ENCODE results near the gene EML6.

Gene EML6

DNA sequence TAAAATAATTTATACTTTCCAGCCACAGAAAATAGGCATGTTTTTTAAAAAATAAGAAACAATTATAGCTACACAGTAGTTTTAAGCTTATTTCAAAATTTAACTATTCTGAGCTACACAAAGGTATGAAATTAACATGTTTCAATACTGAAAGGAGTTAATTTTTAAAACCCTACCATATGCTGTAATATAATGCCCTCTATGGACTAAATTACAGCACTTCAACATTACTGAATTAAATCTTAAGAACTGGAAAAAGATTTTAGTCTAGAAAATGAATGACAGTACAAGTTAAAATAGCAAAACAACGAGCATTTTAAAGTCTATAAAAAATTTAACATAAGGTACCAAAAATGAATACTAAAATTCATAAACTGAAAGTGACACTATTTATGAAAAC is 290.5 kb downstream of the EML6 start:
- Histone ChIP-seq H3K9ac (ENCODE audit: insufficient read length) (peak overlapping the region; percentile 19), H3K9me3 (ENCODE audit: low read depth, low read length) (no peaks in the 10 kb centered on the region; the same call in 1 of the 2 replicates), H3K36me3 (ENCODE audit: insufficient read depth, low read length) (peaks cover 18% of the 10 kb centered on the region), H3K4me3 (peak overlapping the region; percentile 19), H3K27ac (peak overlapping the region; percentile 63)
- no peak for TF ChIP-seq EZH2 (IDR thresholded peaks at IDR 0.05)
- TF ChIP-seq POLR2AphosphoS5 (IDR thresholded peaks at IDR 0.05; ENCODE audit: borderline replicate concordance, low read depth, low read length): no peak
- no peak for TF ChIP-seq FOXP2 (optimal IDR thresholded peaks at IDR 0.05; ENCODE audit: control extremely low read depth, extremely low read length, insufficient read depth)
- DNase-seq (ENCODE audit: low read depth, low spot score): no peak

GRCh38 chr2:55014962-55015939 is 291.8 kb downstream of the EML6 start:
- Histone ChIP-seq H3K4me3 (no peak overlapping the region), H3K36me3 (ENCODE audit: insufficient read depth, low read length) (peaks cover 25% of the 10 kb centered on the region), H3K27ac (peak overlapping the region; percentile 20; the same call in 1 of the 2 replicates), H3K9ac (ENCODE audit: insufficient read length) (no peak overlapping the region), H3K9me3 (ENCODE audit: low read depth, low read length) (no peaks in the 10 kb centered on the region; the same call in 1 of the 2 replicates)
- DNase-seq (ENCODE audit: low read depth, low spot score): no peak
- TF ChIP-seq EZH2 (IDR thresholded peaks at IDR 0.05) (no peak), POLR2AphosphoS5 (IDR thresholded peaks at IDR 0.05; ENCODE audit: borderline replicate concordance, low read depth, low read length) (no peak), FOXP2 (optimal IDR thresholded peaks at IDR 0.05; ENCODE audit: control extremely low read depth, extremely low read length, insufficient read depth) (no peak)

DNA sequence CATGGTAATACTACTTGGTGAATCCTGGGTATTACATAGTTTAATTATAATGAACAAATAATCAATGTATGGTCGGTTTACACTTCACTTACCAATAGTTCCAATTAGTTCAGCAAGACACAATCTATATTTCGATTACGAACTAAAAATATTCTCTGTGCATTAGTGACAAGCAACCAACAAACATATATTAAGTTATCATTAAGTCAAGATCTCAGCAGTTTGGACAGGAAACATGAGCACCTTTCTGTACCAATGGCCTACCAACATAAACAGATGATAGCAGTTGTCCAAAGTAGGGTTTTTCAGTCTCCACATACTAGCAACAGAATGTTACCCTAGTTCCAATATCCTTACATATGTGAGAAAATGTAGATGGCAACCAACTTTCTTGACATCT is 294.0 kb downstream of the EML6 start:
- no peak overlapping the region for H3K27ac ChIP-seq
- DNase-seq (ENCODE audit: low read depth, low spot score): no peak
- no peaks in the 10 kb centered on the region; the same call in 1 of the 2 replicates for H3K9me3 ChIP-seq (ENCODE audit: low read depth, low read length)
- H3K4me3 ChIP-seq: no peak overlapping the region
- H3K36me3 ChIP-seq (ENCODE audit: insufficient read depth, low read length): peaks cover 41% of the 10 kb centered on the region
- H3K9ac ChIP-seq (ENCODE audit: insufficient read length): no peak overlapping the region
- TF ChIP-seq EZH2 (IDR thresholded peaks at IDR 0.05) (no peak), FOXP2 (optimal IDR thresholded peaks at IDR 0.05; ENCODE audit: control extremely low read depth, extremely low read length, insufficient read depth) (no peak), POLR2AphosphoS5 (IDR thresholded peaks at IDR 0.05; ENCODE audit: borderline replicate concordance, low read depth, low read length) (no peak)

DNA sequence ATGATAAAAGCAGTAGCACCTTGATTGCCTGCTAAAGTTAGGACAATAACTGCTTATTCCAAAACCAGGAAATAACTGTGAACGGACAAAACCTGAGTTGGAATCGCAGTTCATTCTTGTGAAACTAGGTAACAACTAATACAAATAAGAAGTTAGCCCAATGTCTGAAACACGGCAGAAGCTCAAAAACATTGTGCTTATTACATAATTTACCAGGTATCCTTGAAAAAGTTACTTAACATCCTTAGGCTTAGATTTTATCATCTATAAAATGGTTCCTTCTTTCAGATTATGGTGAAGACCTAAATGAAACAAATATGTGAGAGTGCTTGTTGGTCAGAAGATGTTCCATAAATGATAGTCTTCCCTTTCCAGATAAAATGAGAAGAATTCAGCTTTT is 294.4 kb downstream of the EML6 start:
- Histone ChIP-seq H3K27ac (no peak overlapping the region), H3K9ac (ENCODE audit: insufficient read length) (no peak overlapping the region), H3K36me3 (ENCODE audit: insufficient read depth, low read length) (peaks cover 41% of the 10 kb centered on the region), H3K4me3 (no peak overlapping the region), H3K9me3 (ENCODE audit: low read depth, low read length) (no peaks in the 10 kb centered on the region; the same call in 1 of the 2 replicates)
- no peak for DNase-seq (ENCODE audit: low read depth, low spot score)
- TF ChIP-seq EZH2 (IDR thresholded peaks at IDR 0.05) (no peak), FOXP2 (optimal IDR thresholded peaks at IDR 0.05; ENCODE audit: control extremely low read depth, extremely low read length, insufficient read depth) (no peak)

DNA sequence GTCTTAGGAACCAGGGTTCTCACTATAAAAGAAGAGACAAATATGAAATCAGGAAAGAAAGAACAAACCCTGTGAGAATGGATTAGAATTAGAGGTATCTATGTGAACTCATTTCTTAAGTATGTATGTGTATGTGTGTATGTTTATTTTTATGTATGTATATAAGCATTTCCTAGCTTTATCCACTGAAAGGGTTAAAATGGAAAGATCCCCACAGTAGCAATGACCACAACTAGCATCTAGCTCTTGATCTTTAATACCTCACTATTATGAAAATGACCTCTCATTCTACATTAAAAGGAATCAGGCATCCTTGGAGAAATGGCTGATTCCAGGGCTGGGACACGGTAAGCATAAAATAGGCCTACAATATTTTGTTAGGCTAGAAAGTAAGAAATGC is 295.2 kb downstream of the EML6 start:
- DNase-seq (ENCODE audit: low read depth, low spot score): no peak
- Histone ChIP-seq H3K9ac (ENCODE audit: insufficient read length) (no peak overlapping the region), H3K4me3 (no peak overlapping the region), H3K36me3 (ENCODE audit: insufficient read depth, low read length) (peaks cover 41% of the 10 kb centered on the region), H3K9me3 (ENCODE audit: low read depth, low read length) (no peaks in the 10 kb centered on the region; the same call in 1 of the 2 replicates), H3K27ac (no peak overlapping the region)
- TF ChIP-seq FOXP2 (optimal IDR thresholded peaks at IDR 0.05; ENCODE audit: control extremely low read depth, extremely low read length, insufficient read depth) (no peak), POLR2AphosphoS5 (IDR thresholded peaks at IDR 0.05; ENCODE audit: borderline replicate concordance, low read depth, low read length) (no peak), EZH2 (IDR thresholded peaks at IDR 0.05) (no peak)

DNA sequence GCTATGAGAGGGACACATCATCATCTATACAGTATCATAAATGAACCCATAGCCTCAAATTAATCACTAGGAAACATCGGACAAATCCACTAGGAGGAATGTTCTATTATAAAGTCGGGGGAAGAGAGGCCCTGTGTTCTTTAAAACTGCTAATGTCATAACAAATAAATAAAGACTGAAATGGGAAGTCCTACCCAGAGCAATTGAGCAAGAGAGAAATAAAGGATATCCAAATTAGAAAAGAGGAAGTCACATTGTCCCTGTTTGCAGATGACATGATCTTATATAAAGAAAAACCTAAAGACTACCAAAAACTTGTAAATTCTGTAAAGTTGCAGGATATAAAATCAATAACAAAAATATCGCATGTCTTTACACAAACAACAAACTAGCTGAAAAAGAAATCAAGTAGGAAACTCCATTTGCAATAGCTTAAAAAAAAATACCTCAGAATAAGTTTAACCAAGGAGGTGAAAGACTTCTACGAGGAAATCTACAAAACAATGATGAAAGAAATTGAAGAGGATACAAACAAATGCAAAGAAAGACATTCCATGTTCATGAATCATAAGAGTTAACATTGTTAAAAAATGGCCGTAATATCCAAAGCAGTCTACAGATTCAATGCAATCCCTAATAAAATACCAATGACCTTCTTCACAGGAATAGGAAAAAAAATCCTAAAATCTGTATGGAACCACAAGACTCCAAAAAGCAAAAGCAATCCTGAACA is 296.2 kb downstream of the EML6 start:
- TF ChIP-seq EZH2 (IDR thresholded peaks at IDR 0.05): no peak
- no peak for TF ChIP-seq POLR2AphosphoS5 (IDR thresholded peaks at IDR 0.05; ENCODE audit: borderline replicate concordance, low read depth, low read length)
- no peak for TF ChIP-seq FOXP2 (optimal IDR thresholded peaks at IDR 0.05; ENCODE audit: control extremely low read depth, extremely low read length, insufficient read depth)
- no peak overlapping the region for H3K9ac ChIP-seq (ENCODE audit: insufficient read length)
- H3K27ac ChIP-seq: no peak overlapping the region
- peaks cover 45% of the 10 kb centered on the region for H3K36me3 ChIP-seq (ENCODE audit: insufficient read depth, low read length)
- H3K4me3 ChIP-seq: no peak overlapping the region
- DNase-seq (ENCODE audit: low read depth, low spot score): no peak
- H3K9me3 ChIP-seq (ENCODE audit: low read depth, low read length): no peaks in the 10 kb centered on the region; the same call in 1 of the 2 replicates

Data from SK-N-MC (cell line).